22Rv1 (cell line): ENCODE measurements around the gene ANKRD61.

Experiments
- H3K27ac ChIP-seq: fragments of 450-650 bp; 2 replicates; pipeline ENCODE4 v1.5.1; 2017
- ZFX ChIP-seq: fragments of 450-650 bp; IDR thresholded peaks from 2 replicates; pipeline ENCODE4 v1.6.1; 2017; ENCODE audit warnings: antibody characterized with exemption, borderline replicate concordance
- TF ChIP-seq, protein P1 (sequence below): fragments of 450-650 bp; IDR thresholded peaks from 2 replicates; pipeline ENCODE4 v1.5.1; 2017; ENCODE audit warnings: mild to moderate bottlenecking

ANKRD61 gene

DNA sequence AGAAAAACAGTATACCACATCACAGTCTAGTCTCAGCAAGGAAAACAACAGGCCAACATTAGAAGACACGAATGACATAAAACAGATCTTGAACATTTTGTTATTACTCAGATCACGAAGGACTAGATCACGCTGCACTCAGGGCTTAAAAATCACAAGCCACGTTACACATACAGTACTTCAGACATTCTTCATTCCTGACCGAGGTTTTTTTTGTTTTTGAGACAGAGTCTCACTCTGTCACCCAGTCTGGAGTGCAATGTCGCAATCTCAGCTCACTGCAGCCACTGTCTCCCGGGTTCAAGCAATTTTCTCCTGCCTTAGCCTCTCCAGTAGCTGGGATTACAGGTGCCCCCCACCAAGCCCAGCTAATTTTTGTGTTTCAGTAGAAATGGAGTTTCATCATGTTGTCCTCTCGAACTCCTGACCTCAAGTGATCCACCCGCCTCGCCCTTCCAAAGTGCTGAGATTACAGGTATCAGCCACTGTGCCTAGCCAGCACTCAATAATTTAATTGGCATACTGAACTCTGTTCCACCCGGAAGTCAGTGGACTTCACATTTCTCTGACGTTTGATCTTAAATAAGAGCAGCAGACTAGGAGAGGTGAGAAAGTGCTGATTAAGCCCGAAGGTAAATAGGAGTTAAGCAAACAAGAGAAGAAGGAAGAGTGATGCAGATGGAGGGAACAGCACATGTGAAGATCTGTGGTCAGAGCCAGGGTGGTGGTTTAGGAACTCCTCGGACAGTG is 18.6 kb upstream of the ANKRD61 start:
- TF ChIP-seq, protein P1, sequence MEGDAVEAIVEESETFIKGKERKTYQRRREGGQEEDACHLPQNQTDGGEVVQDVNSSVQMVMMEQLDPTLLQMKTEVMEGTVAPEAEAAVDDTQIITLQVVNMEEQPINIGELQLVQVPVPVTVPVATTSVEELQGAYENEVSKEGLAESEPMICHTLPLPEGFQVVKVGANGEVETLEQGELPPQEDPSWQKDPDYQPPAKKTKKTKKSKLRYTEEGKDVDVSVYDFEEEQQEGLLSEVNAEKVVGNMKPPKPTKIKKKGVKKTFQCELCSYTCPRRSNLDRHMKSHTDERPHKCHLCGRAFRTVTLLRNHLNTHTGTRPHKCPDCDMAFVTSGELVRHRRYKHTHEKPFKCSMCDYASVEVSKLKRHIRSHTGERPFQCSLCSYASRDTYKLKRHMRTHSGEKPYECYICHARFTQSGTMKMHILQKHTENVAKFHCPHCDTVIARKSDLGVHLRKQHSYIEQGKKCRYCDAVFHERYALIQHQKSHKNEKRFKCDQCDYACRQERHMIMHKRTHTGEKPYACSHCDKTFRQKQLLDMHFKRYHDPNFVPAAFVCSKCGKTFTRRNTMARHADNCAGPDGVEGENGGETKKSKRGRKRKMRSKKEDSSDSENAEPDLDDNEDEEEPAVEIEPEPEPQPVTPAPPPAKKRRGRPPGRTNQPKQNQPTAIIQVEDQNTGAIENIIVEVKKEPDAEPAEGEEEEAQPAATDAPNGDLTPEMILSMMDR, result no peak
- TF ChIP-seq ZFX, result no peak
- H3K27ac ChIP-seq, result peak overlapping the region; percentile 15; the same call in 1 of the 2 replicates

DNA sequence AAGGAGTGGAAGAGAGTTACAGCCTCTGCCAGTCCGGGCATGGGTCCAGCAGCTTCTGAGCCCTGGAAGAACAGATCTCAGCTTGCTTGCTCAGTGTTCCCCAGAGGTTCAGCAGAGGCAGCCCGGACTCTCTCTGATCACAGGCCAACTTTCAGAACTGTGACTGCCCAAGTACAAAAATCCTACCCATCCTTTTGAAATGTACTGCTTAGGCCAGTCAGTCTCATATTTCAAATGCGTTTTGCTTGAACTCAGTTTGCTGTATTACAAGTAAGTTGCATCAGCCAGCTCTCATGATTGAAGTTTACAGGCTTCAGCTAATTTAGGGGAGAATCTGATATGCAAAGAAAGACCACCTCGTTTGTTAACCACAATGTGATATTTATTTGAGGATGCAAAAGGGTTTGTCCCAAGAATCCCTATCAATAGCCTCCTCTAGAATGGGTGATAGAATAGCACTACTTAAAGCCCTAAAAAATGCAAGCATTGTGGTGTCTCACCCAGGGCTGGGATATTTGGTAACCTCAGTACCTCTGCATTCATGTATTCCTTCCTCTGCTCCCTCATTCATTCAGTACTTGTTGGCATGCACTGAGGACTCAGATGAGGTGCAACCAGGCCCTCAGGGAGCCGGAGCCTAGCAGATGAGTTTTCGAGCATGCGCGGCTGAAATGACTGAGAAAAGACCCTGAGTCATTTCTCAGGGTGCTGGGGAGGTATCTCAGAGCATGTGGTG is 15.1 kb upstream of the ANKRD61 start:
- TF ChIP-seq, protein P1, result no peak
- no peak for TF ChIP-seq ZFX
- H3K27ac ChIP-seq, result peak overlapping the region; percentile 67

DNA sequence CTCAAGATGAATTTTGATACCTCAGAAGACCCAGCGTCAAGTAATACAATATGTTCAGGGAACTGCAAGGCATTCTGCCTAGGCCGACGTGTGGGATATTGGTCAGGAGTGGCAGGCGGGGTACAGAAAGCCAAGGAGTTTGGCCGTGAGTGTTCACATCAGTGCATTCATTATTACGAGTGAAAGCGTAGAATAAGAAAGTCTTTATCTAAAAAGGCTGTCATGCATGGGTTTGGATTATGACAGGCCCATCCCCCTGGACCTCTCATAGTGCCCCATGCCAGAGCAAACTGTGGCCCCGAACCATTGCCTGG is 14.6 kb upstream of the ANKRD61 start:
- TF ChIP-seq, protein P1, result no peak
- TF ChIP-seq ZFX, result no peak
- H3K27ac ChIP-seq, result peak overlapping the region; percentile 67

DNA sequence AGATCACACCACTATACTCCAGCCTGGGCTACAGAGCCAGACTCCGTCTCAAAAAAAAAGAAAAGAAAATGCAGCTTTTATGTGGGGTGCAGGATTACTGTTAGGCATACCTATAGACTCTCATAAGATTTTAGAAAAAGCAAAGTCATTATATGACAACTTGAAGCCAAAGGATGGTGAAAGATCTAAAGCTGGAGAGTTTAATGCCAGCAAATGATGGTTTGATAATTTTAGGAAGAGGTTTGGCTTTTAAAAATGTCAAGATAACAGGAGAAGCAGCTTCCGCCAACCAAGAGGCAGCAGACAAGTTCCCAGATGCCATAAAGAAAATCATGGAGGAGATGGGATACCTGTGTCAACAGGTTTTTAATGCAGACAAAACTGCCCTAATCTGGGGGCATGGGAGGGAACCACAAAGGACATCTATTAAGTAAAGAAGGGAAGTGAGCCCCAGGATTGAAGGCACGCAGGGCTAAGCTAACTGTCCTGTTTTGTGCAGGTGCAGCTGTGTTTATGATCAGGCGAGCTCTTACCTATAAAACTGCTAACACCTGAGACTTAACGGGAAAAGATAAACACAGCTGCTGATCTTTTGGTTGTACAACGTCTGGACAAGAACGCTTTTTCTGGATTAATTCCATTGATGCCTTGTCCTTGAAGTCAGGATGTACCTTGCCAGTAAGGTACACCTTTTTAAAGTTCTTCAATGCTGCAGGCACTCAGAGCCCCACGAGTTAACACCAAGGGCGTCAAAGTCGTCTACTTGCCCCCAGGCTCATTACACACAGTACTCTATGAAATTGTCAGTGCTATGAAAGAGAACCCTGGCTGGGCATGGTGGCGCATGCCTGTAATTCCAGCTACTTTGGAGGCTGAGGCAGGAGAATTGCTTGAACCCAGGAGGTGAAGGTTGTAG is 10.5 kb upstream of the ANKRD61 start:
- peak overlapping the region; percentile 28; the same call in 1 of the 2 replicates for H3K27ac ChIP-seq
- no peak for TF ChIP-seq ZFX
- TF ChIP-seq, protein P1, result no peak

DNA sequence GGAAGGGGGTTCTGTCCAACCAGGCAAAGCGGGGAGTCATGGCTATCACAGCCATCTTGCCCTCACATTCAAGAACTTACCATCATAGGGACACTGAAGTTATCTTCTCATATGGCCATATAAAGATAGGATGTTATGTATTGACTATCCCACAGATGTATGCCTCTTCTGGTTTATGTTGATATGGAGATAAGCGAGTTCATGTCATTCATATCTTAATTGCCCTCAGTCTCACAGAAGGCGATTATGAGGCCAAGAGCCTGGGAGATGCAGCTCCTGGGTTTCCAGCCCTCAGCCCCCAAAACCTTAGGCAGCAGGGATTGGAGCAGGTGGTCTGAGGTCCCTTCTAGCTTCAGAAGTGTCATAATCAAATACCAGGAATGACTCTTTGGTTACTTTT is 8.5 kb upstream of the ANKRD61 start:
- no peak for TF ChIP-seq ZFX
- H3K27ac ChIP-seq, result peak overlapping the region; percentile 21; the same call in 1 of the 2 replicates

DNA sequence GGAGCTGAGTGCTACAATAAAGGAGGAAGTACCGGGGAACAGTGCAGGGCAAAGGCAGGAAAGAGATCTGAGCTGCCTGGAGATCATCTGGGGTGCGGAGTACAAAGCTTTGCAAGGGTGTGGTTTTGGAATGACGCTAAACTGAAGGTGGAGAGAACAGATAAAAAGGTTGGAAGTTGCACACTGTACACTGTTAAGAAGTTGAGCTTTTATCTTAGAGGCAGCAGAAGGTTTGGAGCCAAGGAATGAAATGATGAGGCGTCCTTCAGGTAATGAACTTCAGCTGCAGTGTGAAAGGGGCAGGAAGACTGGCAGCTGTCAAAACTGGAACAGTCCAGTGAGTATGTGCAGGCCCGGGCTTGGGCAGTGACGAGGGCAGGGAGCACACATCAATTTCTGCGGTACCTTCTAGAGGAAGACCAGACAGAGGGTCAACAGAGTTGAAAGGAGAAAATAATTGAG is 7.2 kb upstream of the ANKRD61 start:
- peak overlapping the region; percentile 21; the same call in 1 of the 2 replicates for H3K27ac ChIP-seq
- TF ChIP-seq, protein P1, result no peak
- no peak for TF ChIP-seq ZFX
